Glutamatergic neuron (in vitro differentiated cells): ENCODE measurements around the gene PMEL. TPM values are rescaled to one million over a fixed set of nuclear protein-coding genes. Genes with fewer than 3 reads are reported as not detected.
"Not testable (repeated sequence)": the region's sequence is repeated elsewhere in the genome, so short reads cannot be mapped to it uniquely, and the experiment has no call there.

Source experiments
- DNase-seq: peaks from one replicate; pipeline ENCODE4 v3.0.0; 2022
- H3K27ac Mint-ChIP-seq: one replicate; pipeline ENCODE4 v1.8.0; 2020; ENCODE audit warnings: mild to moderate bottlenecking, mixed read lengths, inconsistent platforms; ENCODE audit not compliant: unreplicated experiment
- H3K27me3 Mint-ChIP-seq: one replicate; pipeline ENCODE4 v1.8.0; 2020; ENCODE audit warnings: mild to moderate bottlenecking, moderate library complexity, mixed read lengths, inconsistent platforms; ENCODE audit not compliant: unreplicated experiment
- H3K36me3 Mint-ChIP-seq: one replicate; pipeline ENCODE4 v1.8.0; 2020; ENCODE audit warnings: mild to moderate bottlenecking, mixed read lengths, inconsistent platforms; ENCODE audit not compliant: unreplicated experiment
- H3K4me1 Mint-ChIP-seq: one replicate; pipeline ENCODE4 v1.8.0; 2020; ENCODE audit warnings: mild to moderate bottlenecking, low read depth, mixed read lengths, inconsistent platforms; ENCODE audit not compliant: unreplicated experiment
- H3K4me3 Mint-ChIP-seq: one replicate; pipeline ENCODE4 v1.8.0; 2020; ENCODE audit warnings: mild to moderate bottlenecking, mixed read lengths, inconsistent platforms; ENCODE audit not compliant: unreplicated experiment
- H3K9me3 Mint-ChIP-seq: one replicate; pipeline ENCODE4 v1.8.0; 2020; ENCODE audit warnings: mild to moderate bottlenecking, moderate library complexity, mixed read lengths, inconsistent platforms; ENCODE audit not compliant: unreplicated experiment
- total RNA-seq: library from RNA; stranded (reverse); fragmentation: NEBNext Ultra II Directional; extraction: Animal tissue kit (Norgen Biotek cat#: 25700); gene quantifications from one replicate; pipeline ENCODE4 v1.2.1, GENCODE V29; 2021; ENCODE audit not compliant: unreplicated experiment
- TF ChIP-seq, protein P1 (sequence below): fragments of 200-600 bp; sonication (generic); IDR thresholded peaks from one replicate; pipeline ENCODE4 v1.5.0; 2021; ENCODE audit not compliant: partially characterized antibody, unreplicated experiment

The PMEL gene
- total RNA-seq, 1 donor from 2014 or later: 851 TPM

DNA sequence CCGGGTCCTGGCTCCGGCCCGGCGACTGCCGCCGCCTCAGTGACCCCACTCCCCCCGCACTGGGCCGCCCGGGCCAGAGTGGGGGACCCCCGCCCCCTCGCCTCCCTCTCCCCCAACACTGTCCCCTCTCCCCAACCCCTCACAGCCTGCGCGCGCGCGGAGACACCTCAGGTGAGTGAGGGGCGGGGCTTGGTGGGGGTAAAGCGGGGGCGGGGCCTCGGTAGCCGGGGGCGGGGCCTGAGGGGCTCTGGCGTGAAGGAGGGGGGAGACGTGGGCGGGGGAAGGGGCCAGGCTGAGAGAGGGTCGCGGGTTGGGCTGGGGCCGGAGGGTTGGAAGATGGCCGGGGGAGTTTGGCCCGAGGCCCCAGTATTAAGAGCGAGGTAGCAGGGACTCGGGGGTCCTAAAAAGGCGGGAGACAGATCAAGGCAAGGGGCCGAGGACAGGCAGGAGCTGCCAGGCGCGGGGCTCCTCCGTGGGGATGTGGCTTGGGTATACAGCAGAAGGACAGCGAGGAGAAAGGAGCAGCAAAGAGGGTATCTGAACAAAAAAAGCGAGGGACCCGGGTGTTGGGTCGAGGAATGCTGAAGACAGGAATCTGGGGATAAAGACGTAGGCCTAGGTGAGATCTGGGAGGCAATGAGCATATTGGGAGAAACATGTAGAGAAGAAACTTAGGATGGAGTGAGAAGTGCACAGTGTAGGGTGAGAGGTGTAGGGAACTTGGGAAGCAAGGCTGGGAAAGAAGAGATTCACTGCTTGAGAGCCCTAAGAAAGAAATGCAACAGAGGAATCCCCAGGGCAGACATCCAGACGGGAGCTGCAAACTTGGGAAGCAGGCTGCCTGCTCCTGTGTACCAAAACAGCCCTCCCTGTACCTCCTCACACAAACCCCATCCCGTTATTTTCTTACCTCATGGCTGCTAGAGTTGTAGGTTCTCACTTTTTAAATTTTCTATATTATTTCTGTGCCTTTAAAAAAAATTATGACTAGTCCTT, 42.0 kb upstream of the PMEL start:
- DNase-seq: peak; percentile 79
- TF ChIP-seq, protein P1, sequence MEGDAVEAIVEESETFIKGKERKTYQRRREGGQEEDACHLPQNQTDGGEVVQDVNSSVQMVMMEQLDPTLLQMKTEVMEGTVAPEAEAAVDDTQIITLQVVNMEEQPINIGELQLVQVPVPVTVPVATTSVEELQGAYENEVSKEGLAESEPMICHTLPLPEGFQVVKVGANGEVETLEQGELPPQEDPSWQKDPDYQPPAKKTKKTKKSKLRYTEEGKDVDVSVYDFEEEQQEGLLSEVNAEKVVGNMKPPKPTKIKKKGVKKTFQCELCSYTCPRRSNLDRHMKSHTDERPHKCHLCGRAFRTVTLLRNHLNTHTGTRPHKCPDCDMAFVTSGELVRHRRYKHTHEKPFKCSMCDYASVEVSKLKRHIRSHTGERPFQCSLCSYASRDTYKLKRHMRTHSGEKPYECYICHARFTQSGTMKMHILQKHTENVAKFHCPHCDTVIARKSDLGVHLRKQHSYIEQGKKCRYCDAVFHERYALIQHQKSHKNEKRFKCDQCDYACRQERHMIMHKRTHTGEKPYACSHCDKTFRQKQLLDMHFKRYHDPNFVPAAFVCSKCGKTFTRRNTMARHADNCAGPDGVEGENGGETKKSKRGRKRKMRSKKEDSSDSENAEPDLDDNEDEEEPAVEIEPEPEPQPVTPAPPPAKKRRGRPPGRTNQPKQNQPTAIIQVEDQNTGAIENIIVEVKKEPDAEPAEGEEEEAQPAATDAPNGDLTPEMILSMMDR: no peak
- peak overlapping the region; percentile 87 for H3K4me3 Mint-ChIP-seq
- peaks cover 5% of the 10 kb centered on the region for H3K4me1 Mint-ChIP-seq
- H3K27ac Mint-ChIP-seq: peak overlapping the region; percentile 53
- no peaks in the 10 kb centered on the region for H3K36me3 Mint-ChIP-seq
- H3K27me3 Mint-ChIP-seq: peaks cover 8% of the 10 kb centered on the region
- peaks cover 2% of the 10 kb centered on the region for H3K9me3 Mint-ChIP-seq

DNA sequence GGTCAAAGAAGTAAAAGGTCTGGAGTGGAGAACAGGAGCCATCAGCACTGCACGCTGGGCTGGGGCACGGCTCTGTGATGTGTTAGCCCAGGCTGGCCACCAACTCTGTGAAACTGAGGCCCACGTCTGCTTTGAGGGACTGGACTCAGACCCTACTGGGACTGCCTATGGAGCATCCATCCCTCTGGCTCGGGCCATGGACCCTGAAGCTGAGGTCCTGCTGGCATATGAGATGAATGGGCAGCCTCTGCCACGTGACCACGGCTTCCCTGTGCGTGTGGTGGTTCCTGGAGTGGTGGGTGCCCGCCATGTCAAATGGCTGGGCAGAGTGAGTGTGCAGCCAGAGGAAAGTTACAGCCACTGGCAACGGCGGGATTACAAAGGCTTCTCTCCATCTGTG, 38.4 kb upstream of the PMEL start:
- no peak overlapping the region for H3K27ac Mint-ChIP-seq
- peaks cover 5% of the 10 kb centered on the region for H3K4me1 Mint-ChIP-seq
- H3K36me3 Mint-ChIP-seq: no peaks in the 10 kb centered on the region
- H3K4me3 Mint-ChIP-seq: no peak overlapping the region
- DNase-seq: no peak
- TF ChIP-seq, protein P1: no peak
- peaks cover 8% of the 10 kb centered on the region for H3K9me3 Mint-ChIP-seq
- peaks cover 5% of the 10 kb centered on the region for H3K27me3 Mint-ChIP-seq

DNA sequence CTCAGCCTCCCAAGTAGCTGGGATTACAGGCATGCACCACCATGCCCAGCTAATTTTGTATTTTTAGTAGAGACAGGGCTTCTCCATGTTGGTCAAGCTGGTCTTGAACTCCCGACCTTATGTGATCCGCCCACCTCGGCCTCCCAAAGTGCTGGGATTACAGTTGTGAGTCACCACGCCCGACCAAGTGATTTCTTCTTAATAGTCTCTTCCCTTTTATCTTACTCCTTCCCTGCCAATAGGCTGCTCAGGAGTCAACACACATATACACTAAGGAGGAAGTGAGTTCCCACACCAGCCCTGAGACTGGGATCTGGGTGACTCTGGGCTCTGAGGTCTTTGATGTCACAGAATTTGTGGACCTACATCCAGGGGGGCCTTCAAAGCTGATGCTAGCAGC, 37.5 kb upstream of the PMEL start:
- H3K9me3 Mint-ChIP-seq, H3K4me3 Mint-ChIP-seq: not testable (repeated sequence)

DNA sequence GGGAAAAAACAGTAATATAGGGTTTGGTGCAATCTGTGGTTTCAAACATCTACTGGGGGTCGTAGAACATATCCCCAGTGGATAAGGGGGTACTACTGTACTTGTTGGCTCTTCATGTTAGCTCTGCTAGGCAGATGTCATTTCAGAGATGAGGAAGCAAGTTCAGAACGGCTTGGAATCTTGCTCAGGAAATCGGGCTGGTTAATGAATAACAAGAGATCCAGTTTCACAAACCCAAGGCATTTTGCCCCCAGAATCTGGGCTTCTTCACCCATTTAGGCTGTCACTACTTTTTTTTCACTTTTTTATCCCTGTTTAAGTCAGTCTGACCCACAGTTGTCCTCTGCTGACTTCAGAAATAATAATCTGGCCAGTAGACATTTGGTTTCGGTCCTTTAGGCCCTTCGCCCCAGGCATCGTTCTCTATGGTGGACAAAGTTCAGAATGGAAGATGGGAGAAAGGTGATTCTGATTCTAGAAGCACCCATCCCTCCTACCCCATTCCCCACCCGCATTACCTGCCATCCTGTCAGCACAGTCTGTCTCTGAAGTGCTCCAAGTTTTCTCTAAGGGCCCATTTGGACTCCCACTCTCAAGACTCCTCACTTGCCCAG, 35.8 kb upstream of the PMEL start:
- H3K4me1 Mint-ChIP-seq: no peaks in the 10 kb centered on the region
- peaks cover 3% of the 10 kb centered on the region for H3K27me3 Mint-ChIP-seq
- no peak overlapping the region for H3K27ac Mint-ChIP-seq
- H3K4me3 Mint-ChIP-seq: no peak overlapping the region
- H3K36me3 Mint-ChIP-seq: no peaks in the 10 kb centered on the region
- peaks cover 6% of the 10 kb centered on the region for H3K9me3 Mint-ChIP-seq
- no peak for DNase-seq
- TF ChIP-seq, protein P1: no peak

More for the DNA sequence above, 37.5 kb upstream of the PMEL start:
- H3K27ac Mint-ChIP-seq, H3K27me3 Mint-ChIP-seq, H3K4me1 Mint-ChIP-seq, DNase-seq, H3K36me3 Mint-ChIP-seq: not testable (repeated sequence)

DNA sequence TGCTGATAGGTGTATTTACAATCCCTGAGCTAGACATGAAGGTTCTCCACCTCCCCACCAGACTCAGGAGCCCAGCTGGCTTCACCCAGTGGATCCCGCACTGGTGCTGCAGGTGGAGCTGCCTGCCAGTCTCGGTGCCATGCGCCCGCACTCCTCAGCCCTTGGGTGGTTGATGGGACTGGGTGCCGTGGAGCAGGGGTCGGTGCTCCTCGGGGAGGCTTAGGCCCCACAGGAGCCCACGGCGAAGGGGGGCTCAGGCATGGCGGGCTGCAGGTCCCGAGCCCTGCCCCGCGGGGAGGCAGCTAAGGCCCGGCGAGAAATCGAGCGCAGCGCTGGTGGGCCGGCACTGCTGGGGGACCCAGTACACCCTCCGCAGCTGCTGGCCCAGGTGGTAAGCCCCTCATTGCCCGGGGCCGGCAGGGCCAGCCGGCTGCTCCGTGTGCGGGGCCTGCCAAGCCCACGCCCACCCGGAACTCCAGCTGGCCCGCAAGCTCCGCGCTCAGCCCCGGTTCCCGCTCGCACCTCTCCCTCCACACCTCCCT, 34.2 kb upstream of the PMEL start:
- not testable (repeated sequence) for DNase-seq, H3K27me3 Mint-ChIP-seq, H3K4me1 Mint-ChIP-seq, H3K36me3 Mint-ChIP-seq, H3K4me3 Mint-ChIP-seq, H3K27ac Mint-ChIP-seq
- H3K9me3 Mint-ChIP-seq: peaks cover 11% of the 10 kb centered on the region

DNA sequence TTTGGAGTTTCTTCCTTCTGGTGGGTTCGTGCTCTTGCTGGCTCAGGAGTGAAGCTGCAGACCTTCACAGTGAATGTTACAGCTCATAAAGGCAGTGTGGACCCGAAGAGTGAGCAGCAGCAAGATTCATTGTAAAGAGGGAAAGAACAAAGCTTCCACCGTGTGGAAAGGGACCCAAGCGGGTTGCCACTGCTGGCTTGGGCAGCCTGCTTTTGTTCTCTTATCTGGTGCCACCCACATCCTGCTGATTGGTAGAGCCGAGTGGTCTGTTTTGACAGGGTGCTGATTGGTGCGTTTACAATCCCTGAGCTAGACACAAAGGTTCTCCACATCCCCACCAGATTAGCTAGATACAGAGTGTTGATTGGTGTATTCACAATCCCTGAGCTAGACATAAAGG, 33.7 kb upstream of the PMEL start:
- H3K9me3 Mint-ChIP-seq: peaks cover 11% of the 10 kb centered on the region
- H3K4me3 Mint-ChIP-seq: peak overlapping the region; percentile 42
- H3K27ac Mint-ChIP-seq: peak overlapping the region; percentile 12
- not testable (repeated sequence) for H3K4me1 Mint-ChIP-seq, H3K36me3 Mint-ChIP-seq, H3K27me3 Mint-ChIP-seq, DNase-seq
